GM12878 (cell line): Measurements from ENCODE around the gene CR2.

Experiments used
- CREB1 ChIP-seq: IDR thresholded peaks from 2 replicates; pipeline ENCODE4 v1.6.1; 2012; ENCODE audit warnings: low read depth, mild to moderate bottlenecking, inconsistent platforms
- CTCF ChIP-seq, 3 experiments: IDR thresholded peaks in 2 of 3; conservative IDR thresholded peaks in 1 of 3; 2 replicates each; pipeline ENCODE4 v1.5.1; 2011; ENCODE audit warnings: low read depth in 3 of 3, low read length in 3 of 3, mild to moderate bottlenecking in 3 of 3, control low read depth in 2 of 3, moderate library complexity in 2 of 3, inconsistent platforms in 1 of 3, mixed read lengths in 1 of 3; ENCODE audit not compliant: control insufficient read depth in 2 of 3, insufficient read depth in 1 of 3; ENCODE audit errors: extremely low read depth in 1 of 3
- ESRRA ChIP-seq: IDR thresholded peaks from 2 replicates; pipeline ENCODE4 v1.6.1; 2012; ENCODE audit warnings: mild to moderate bottlenecking, low read length, improper control_type of control experiment
- EZH2 ChIP-seq: IDR thresholded peaks from 2 replicates; pipeline ENCODE4 v1.6.1; 2012; ENCODE audit warnings: low read depth, mild to moderate bottlenecking, control low read depth, inconsistent platforms, low read length, borderline replicate concordance; ENCODE audit not compliant: control insufficient read depth
- HDAC6 ChIP-seq: fragments of 200-600 bp; sonication (generic); IDR thresholded peaks from one replicate; pipeline ENCODE4 v1.8.0; 2017; ENCODE audit warnings: antibody characterized with exemption; ENCODE audit not compliant: unreplicated experiment
- JUND ChIP-seq: IDR thresholded peaks from 2 replicates; pipeline ENCODE4 v1.6.1; 2012; ENCODE audit warnings: low read depth, mild to moderate bottlenecking, low read length, improper control_type of control experiment, moderate library complexity
- LARP7 ChIP-seq: fragments of 450-650 bp; IDR thresholded peaks from 2 replicates; pipeline ENCODE4 v1.6.1; 2017; ENCODE audit warnings: mild to moderate bottlenecking
- PML ChIP-seq: IDR thresholded peaks from 2 replicates; pipeline ENCODE4 v1.6.1; 2012; ENCODE audit warnings: low read length, inconsistent platforms
- POLR2AphosphoS5 ChIP-seq: IDR thresholded peaks from 2 replicates; pipeline ENCODE4 v1.6.1; 2011; ENCODE audit warnings: mild to moderate bottlenecking, low read length, inconsistent platforms
- RB1 ChIP-seq: fragments of 450-650 bp; formaldehyde crosslinking; IDR thresholded peaks from 2 replicates; pipeline ENCODE4 v1.6.1; 2017; ENCODE audit warnings: mild to moderate bottlenecking, borderline replicate concordance
- ZNF592 ChIP-seq: fragments of 450-650 bp; IDR thresholded peaks from 2 replicates; pipeline ENCODE4 v1.6.1; 2017; ENCODE audit warnings: mild to moderate bottlenecking, moderate library complexity
- TF ChIP-seq, protein P1 (sequence below): IDR thresholded peaks from 2 replicates; pipeline ENCODE4 v1.6.1; 2012; ENCODE audit warnings: mild to moderate bottlenecking, low read depth, low read length
- TF ChIP-seq, protein P2 (sequence below): fragments of 450-650 bp; IDR thresholded peaks from 2 replicates; pipeline ENCODE4 v1.6.1; 2016; ENCODE audit warnings: mild to moderate bottlenecking

GRCh38 chr1:207440626-207441025, 13.5 kb upstream of the CR2 start:
- TF ChIP-seq, protein P1, sequence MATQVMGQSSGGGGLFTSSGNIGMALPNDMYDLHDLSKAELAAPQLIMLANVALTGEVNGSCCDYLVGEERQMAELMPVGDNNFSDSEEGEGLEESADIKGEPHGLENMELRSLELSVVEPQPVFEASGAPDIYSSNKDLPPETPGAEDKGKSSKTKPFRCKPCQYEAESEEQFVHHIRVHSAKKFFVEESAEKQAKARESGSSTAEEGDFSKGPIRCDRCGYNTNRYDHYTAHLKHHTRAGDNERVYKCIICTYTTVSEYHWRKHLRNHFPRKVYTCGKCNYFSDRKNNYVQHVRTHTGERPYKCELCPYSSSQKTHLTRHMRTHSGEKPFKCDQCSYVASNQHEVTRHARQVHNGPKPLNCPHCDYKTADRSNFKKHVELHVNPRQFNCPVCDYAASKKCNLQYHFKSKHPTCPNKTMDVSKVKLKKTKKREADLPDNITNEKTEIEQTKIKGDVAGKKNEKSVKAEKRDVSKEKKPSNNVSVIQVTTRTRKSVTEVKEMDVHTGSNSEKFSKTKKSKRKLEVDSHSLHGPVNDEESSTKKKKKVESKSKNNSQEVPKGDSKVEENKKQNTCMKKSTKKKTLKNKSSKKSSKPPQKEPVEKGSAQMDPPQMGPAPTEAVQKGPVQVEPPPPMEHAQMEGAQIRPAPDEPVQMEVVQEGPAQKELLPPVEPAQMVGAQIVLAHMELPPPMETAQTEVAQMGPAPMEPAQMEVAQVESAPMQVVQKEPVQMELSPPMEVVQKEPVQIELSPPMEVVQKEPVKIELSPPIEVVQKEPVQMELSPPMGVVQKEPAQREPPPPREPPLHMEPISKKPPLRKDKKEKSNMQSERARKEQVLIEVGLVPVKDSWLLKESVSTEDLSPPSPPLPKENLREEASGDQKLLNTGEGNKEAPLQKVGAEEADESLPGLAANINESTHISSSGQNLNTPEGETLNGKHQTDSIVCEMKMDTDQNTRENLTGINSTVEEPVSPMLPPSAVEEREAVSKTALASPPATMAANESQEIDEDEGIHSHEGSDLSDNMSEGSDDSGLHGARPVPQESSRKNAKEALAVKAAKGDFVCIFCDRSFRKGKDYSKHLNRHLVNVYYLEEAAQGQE = no peak
- TF ChIP-seq CTCF (IDR thresholded peaks at IDR 0.05 in 2 of 3, conservative IDR thresholded peaks at IDR 0.05 in 1 of 3; ENCODE audit: control insufficient read depth in 2 of 3, extremely low read depth in 1 of 3, insufficient read depth in 1 of 3, low read depth in 3 of 3, low read length in 3 of 3) (no peak), POLR2AphosphoS5 (no peak), HDAC6 (no peak), EZH2 (no peak), CREB1 (no peak), ZNF592 (no peak), LARP7 (no peak), PML (no peak), ESRRA (no peak), RB1 (no peak), JUND (no peak)
- TF ChIP-seq, protein P2, sequence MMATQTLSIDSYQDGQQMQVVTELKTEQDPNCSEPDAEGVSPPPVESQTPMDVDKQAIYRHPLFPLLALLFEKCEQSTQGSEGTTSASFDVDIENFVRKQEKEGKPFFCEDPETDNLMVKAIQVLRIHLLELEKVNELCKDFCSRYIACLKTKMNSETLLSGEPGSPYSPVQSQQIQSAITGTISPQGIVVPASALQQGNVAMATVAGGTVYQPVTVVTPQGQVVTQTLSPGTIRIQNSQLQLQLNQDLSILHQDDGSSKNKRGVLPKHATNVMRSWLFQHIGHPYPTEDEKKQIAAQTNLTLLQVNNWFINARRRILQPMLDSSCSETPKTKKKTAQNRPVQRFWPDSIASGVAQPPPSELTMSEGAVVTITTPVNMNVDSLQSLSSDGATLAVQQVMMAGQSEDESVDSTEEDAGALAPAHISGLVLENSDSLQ = no peak
